Upper lobe of left lung (tissue), 6 donors: ENCODE data around the gene TWNK. TPM values are rescaled to one million over a fixed set of nuclear protein-coding genes. Genes with fewer than 3 reads are reported as not detected.

Source experiments
- ATAC-seq, 2 donors: fragments of 200-7000 bp; cut with Tn5 transposase; one replicate each; pipeline ENCODE4 v1.9.1; 2022; ENCODE audit warnings: mild to moderate bottlenecking in 2 of 2, moderate library complexity in 2 of 2; ENCODE audit not compliant: low FRiP score in 2 of 2
- DNase-seq, 2 donors: peaks; one replicate each; pipeline ENCODE4 v3.0.0-alpha.2; 2019 to 2020
- H3K27ac ChIP-seq, 4 donors: fragments of 200-600 bp; sonication (generic); one replicate each; pipeline ENCODE4 v1.5.1; 2016 to 2019
- H3K27me3 ChIP-seq, 4 donors: fragments of 200-600 bp; sonication (generic); one replicate each; pipeline ENCODE4 v1.5.1; 2017 to 2019
- H3K36me3 ChIP-seq, 4 donors: fragments of 200-600 bp; sonication (generic); one replicate each; pipeline ENCODE4 v1.5.1; 2016 to 2019
- H3K4me1 ChIP-seq, 4 donors: fragments of 200-600 bp; sonication (generic); one replicate each; pipeline ENCODE4 v1.5.1; 2018 to 2019
- H3K4me3 ChIP-seq, 4 donors: fragments of 200-600 bp; sonication (generic); one replicate each; pipeline ENCODE4 v1.5.1; 2017 to 2019; ENCODE audit warnings: mild to moderate bottlenecking in 2 of 4, moderate library complexity in 1 of 4
- H3K9me3 ChIP-seq, 4 donors: fragments of 200-600 bp; sonication (generic); one replicate each; pipeline ENCODE4 v1.5.1; 2018 to 2019
- CTCF ChIP-seq, 6 experiments: fragments of 450-650 bp in 4 of 6; fragments of 200-600 bp in 2 of 6; sonication (generic) in 2 of 6; IDR thresholded peaks; one replicate each; pipeline ENCODE4 v1.5.1; 2016 to 2019; ENCODE audit warnings: antibody characterized with exemption in 6 of 6
- EP300 ChIP-seq, 4 donors: sonication (generic); formaldehyde crosslinking; IDR thresholded peaks; one replicate each; pipeline ENCODE4 v1.5.1; 2017; ENCODE audit warnings: antibody characterized with exemption in 4 of 4, control low read depth in 2 of 4
- POLR2A ChIP-seq, 4 donors: fragments of 450-650 bp; IDR thresholded peaks; one replicate each; pipeline ENCODE4 v1.5.1; 2016 to 2017; ENCODE audit warnings: antibody characterized with exemption in 4 of 4, mild to moderate bottlenecking in 2 of 4
- POLR2AphosphoS5 ChIP-seq, 2 donors: sonication (generic); formaldehyde crosslinking; IDR thresholded peaks; one replicate each; pipeline ENCODE4 v1.5.1; 2017; ENCODE audit warnings: antibody characterized with exemption in 2 of 2
- WGBS, 2 donors: methylation state at CpG; one replicate each; pipeline ENCODE4 v1.1.5; 2017 to 2018; 5-methylcytosine and 5-hydroxymethylcytosine counted together
- total RNA-seq, 6 donors: library from RNA; depleted of rRNA in 4 of 6; stranded (reverse); fragments of >200 nt in 4 of 6; gene quantifications; one replicate each; pipeline versions ENCODE4 v1.1.0 to v1.2.1, GENCODE V29; 2016 to 2021
- donor health status: DM: no; HTN: no; CAD: no; lungs with moderate emphysema.
- donor health status: DM: no; HTN: yes; CAD: no; lungs with severe emphysema.

Gene TWNK
- total RNA-seq, 6 donors from 2014 or later = 2.6 to 9.1 (median 5.8) TPM

DNA sequence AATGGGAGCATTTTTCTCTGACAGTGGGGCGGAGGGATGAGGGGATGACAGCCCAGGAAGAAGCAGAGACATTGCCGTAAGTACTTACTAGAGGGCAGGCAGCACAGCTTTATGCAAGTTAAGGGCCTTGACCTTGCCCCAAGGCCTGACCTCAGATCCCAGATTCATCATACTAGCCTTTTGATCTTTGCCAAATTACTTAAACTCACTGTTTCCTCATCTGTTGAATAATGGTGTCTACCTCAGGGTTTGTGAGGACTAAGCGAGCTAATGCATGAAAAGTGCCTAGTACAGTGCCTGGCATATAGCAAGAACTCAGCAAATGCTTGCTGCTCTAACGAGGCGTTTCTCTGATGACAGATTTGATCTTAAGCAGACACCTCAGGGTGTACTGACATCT is 21.5 kb upstream of the TWNK start:
- Histone ChIP-seq H3K27ac (no peak overlapping the region), H3K27me3 (no peaks in the 10 kb centered on the region), H3K4me1 (peaks cover 4 to 24% (median 14%) of the 10 kb centered on the region in 4 donors), H3K4me3 (no peak overlapping the region), H3K36me3 (peaks cover 4 to 30% (median 13%) of the 10 kb centered on the region in 4 donors), H3K9me3 (no peaks in the 10 kb centered on the region)
- ATAC-seq (no peak), DNase-seq (no peak)
- WGBS, 2 donors = 75 to 81% methylated on average over 5 of the region's 5 CpGs
- TF ChIP-seq POLR2AphosphoS5 (IDR thresholded peaks at IDR 0.05) = no peak

GRCh38 chr10:100966887-100967286 is 20.5 kb upstream of the TWNK start:
- WGBS, 2 donors = 77 to 82% methylated on average over 2 of the region's 2 CpGs
- no peak for DNase-seq
- Histone ChIP-seq H3K27ac (no peak overlapping the region), H3K4me1 (peaks cover 4 to 24% (median 16%) of the 10 kb centered on the region in 4 donors), H3K27me3 (no peaks in the 10 kb centered on the region), H3K36me3 (peaks cover 4 to 27% (median 11%) of the 10 kb centered on the region in 4 donors), H3K9me3 (no peaks in the 10 kb centered on the region), H3K4me3 (no peak overlapping the region)
- ATAC-seq = no peak
- TF ChIP-seq EP300 (IDR thresholded peaks at IDR 0.05) = no peak
- TF ChIP-seq CTCF (IDR thresholded peaks at IDR 0.05) = no peak
- no peak for TF ChIP-seq POLR2A (IDR thresholded peaks at IDR 0.05)
- no peak for TF ChIP-seq POLR2AphosphoS5 (IDR thresholded peaks at IDR 0.05)

- Histone ChIP-seq H3K4me3 (no peak overlapping the region), H3K9me3 (no peaks in the 10 kb centered on the region), H3K27me3 (no peaks in the 10 kb centered on the region), H3K27ac (no peak overlapping the region), H3K36me3 (peaks cover 0 to 23% (median 9%) of the 10 kb centered on the region in 4 donors), H3K4me1 (peaks cover 4 to 24% (median 16%) of the 10 kb centered on the region in 4 donors)
- WGBS, 2 donors = 93 to 94% methylated on average over 2 of the region's 2 CpGs
- no peak for DNase-seq
- no peak for TF ChIP-seq POLR2A (IDR thresholded peaks at IDR 0.05)
- ATAC-seq = no peak
Measured at GRCh38 chr10:100967332-100967731, 20.0 kb upstream of the TWNK start.

- no peaks in the 10 kb centered on the region for H3K9me3 ChIP-seq
- peaks cover 0 to 14% (median 7%) of the 10 kb centered on the region in 4 donors for H3K36me3 ChIP-seq
- no peak for DNase-seq
- WGBS, 2 donors = 78 to 92% methylated on average over 2 of the region's 2 CpGs
- peaks cover 4 to 24% (median 16%) of the 10 kb centered on the region in 4 donors for H3K4me1 ChIP-seq
- H3K4me3 ChIP-seq = no peak overlapping the region
- no peaks in the 10 kb centered on the region for H3K27me3 ChIP-seq
- ATAC-seq = no peak
- no peak overlapping the region for H3K27ac ChIP-seq
- TF ChIP-seq CTCF (IDR thresholded peaks at IDR 0.05) (no peak), POLR2AphosphoS5 (IDR thresholded peaks at IDR 0.05) (no peak), EP300 (IDR thresholded peaks at IDR 0.05) (no peak), POLR2A (IDR thresholded peaks at IDR 0.05) (no peak)
Measured at GRCh38 chr10:100968062-100968736, 19.1 kb upstream of the TWNK start.

DNA sequence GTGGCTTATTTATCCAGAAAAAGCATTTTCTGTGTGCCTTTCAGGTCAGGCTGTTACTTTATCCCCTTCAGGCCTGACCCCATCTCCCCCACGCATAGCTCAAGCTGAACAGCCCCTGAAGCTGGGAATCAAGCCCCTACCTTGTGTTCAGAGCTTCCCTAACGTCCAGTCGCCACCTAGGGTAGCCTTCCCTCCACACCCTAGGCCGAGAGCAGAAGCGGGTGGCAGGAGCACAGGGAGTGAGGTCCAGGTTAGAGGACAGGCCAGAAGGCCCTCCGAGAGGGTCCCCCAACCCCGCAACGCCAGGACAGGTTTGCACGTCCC is 18.5 kb upstream of the TWNK start:
- no peak for DNase-seq
- peak overlapping the region; percentile 48 to 76 (median 60) for H3K4me3 ChIP-seq
- peaks cover 4 to 24% (median 16%) of the 10 kb centered on the region in 4 donors for H3K4me1 ChIP-seq
- H3K9me3 ChIP-seq = no peaks in the 10 kb centered on the region
- peak overlapping the region in 1 of 4 donors; percentile 55 for H3K27ac ChIP-seq
- no peaks in the 10 kb centered on the region for H3K27me3 ChIP-seq
- TF ChIP-seq EP300 (IDR thresholded peaks at IDR 0.05) (no peak), CTCF (IDR thresholded peaks at IDR 0.05) (no peak), POLR2AphosphoS5 (IDR thresholded peaks at IDR 0.05) (no peak), POLR2A (IDR thresholded peaks at IDR 0.05) (no peak)
- 23 to 28% methylated on average over 8 to 9 of the region's 9 CpGs for WGBS, 2 donors
- H3K36me3 ChIP-seq = peaks cover 0 to 13% (median 7%) of the 10 kb centered on the region in 4 donors
- peak in 1 of 2 donors; percentile 5 for ATAC-seq
